HepG2 (cell line): ENCODE data around the gene C2CD3. TPM values are rescaled to one million over a fixed set of nuclear protein-coding genes. Genes with fewer than 3 reads are reported as not detected.

ENCODE experiments used
- ATAC-seq: fragments of 200-7000 bp; cut with Tn5 transposase; 3 replicates; pipeline ENCODE4 v1.9.1; 2020; ENCODE audit warnings: mild to moderate bottlenecking, moderate library complexity
- BruUV-seq: library from RNA; stranded (reverse); fragments of 400-500 nt; replicated peaks from 2 replicates; lab custom pipeline; 2021; lab: Mats Ljungman, UMichigan
- CTCF ChIA-PET: fragments of 300-600 bp; formaldehyde crosslinking; extraction: SDS; loops from one replicate; lab custom pipeline; 2021; ENCODE audit warnings: low total read pairs, inconsistent platforms, low intra/inter-chr PET ratio; lab: Yijun Ruan, JAX
- POLR2A ChIA-PET: fragments of 350-600 bp; sonication (Branson Sonifier 250); formaldehyde crosslinking; loops from one replicate; lab custom pipeline; 2020; ENCODE audit warnings: antibody characterized with exemption, inconsistent platforms; lab: Yijun Ruan, JAX
- DNase-seq: peaks from one replicate; pipeline ENCODE4 v3.0.0-alpha.2; 2015; ENCODE audit warnings: low spot score
- FAIRE-seq: peaks from 3 replicates; lab custom pipeline; 2011; peaks lifted over from hg19 to GRCh38; lab: Jason Lieb, UNC
- H2AFZ ChIP-seq: one replicate; pipeline ENCODE4 v1.6.1; 2011; ENCODE audit warnings: low read length, inconsistent platforms
- H3K27ac ChIP-seq: fragments of 300-600 bp; 3 replicates; pipeline ENCODE4 v1.8.0; 2011; ENCODE audit warnings: mixed run types, mild to moderate bottlenecking, mixed read lengths, low read length, inconsistent platforms; ENCODE audit not compliant: insufficient read depth; ENCODE audit errors: extremely low read length
- H3K27me3 ChIP-seq, 2 experiments: fragments of 200-600 bp in 1 of 2; 2 replicates in 1 of 2; 3 replicates in 1 of 2; pipeline versions ENCODE4 v1.6.0 to v1.8.0; 2011; ENCODE audit warnings: low read length in 2 of 2, mild to moderate bottlenecking in 2 of 2, moderate library complexity in 2 of 2, inconsistent platforms in 1 of 2; ENCODE audit not compliant: insufficient read depth in 2 of 2, control insufficient read depth in 1 of 2
- H3K36me3 ChIP-seq, 2 experiments: fragments of 200-600 bp in 1 of 2; replicated peaks in 1 of 2; 2 replicates in 1 of 2; 3 replicates in 1 of 2; pipeline versions ENCODE4 v1.5.1 to v1.8.0; 2011; ENCODE audit warnings: low read length in 2 of 2, inconsistent platforms in 1 of 2; ENCODE audit not compliant: insufficient read depth in 2 of 2, control insufficient read depth in 1 of 2
- H3K4me1 ChIP-seq: 2 replicates; pipeline ENCODE4 v1.5.1; 2012; ENCODE audit warnings: low read length, inconsistent platforms; ENCODE audit not compliant: insufficient read depth
- H3K4me2 ChIP-seq: 2 replicates; pipeline ENCODE4 v1.6.0; 2011; ENCODE audit warnings: low read depth, low read length, inconsistent platforms
- H3K4me3 ChIP-seq, 3 experiments: fragments of 200-600 bp in 1 of 3; sonication (generic), shearing (Covaris generic) in 1 of 3; replicated peaks in 1 of 3; 2 replicates each; pipeline ENCODE4 v1.5.1; 2011 to 2016; ENCODE audit warnings: low read length in 3 of 3, inconsistent platforms in 2 of 3, low read depth in 2 of 3, mild to moderate bottlenecking in 2 of 3, control low read depth in 1 of 3, mixed read lengths in 1 of 3; ENCODE audit not compliant: insufficient read depth in 1 of 3
- H3K79me2 ChIP-seq: one replicate; pipeline ENCODE4 v1.6.1; 2011; ENCODE audit warnings: low read length, inconsistent platforms; ENCODE audit not compliant: insufficient read depth
- H3K9ac ChIP-seq: 2 replicates; pipeline ENCODE4 v1.6.0; 2011; ENCODE audit warnings: mild to moderate bottlenecking, low read depth, low read length, inconsistent platforms; ENCODE audit not compliant: insufficient read depth
- H3K9me3 ChIP-seq: 2 replicates; pipeline ENCODE4 v1.5.1; 2012; ENCODE audit warnings: mild to moderate bottlenecking, low read length
- H4K20me1 ChIP-seq: 2 replicates; pipeline ENCODE4 v1.6.0; 2011; ENCODE audit warnings: inconsistent platforms, mild to moderate bottlenecking, low read length, moderate library complexity; ENCODE audit not compliant: insufficient read depth
- BATF2 ChIP-seq: sonication (generic); formaldehyde crosslinking; IDR thresholded peaks from 2 replicates; pipeline ENCODE4 v1.8.0; 2022; ENCODE audit warnings: mild to moderate bottlenecking, missing genetic modification reagents, moderate library complexity
- FLYWCH1 ChIP-seq: sonication (generic); formaldehyde crosslinking; IDR thresholded peaks from 2 replicates; pipeline ENCODE4 v1.8.1; 2023; ENCODE audit warnings: mild to moderate bottlenecking, missing genetic modification reagents
- GABPB1 ChIP-seq: IDR thresholded peaks from 2 replicates; pipeline ENCODE4 v1.6.1; 2016; ENCODE audit warnings: mild to moderate bottlenecking, missing genetic modification reagents, moderate library complexity, missing compliant biosample characterization
- THRA ChIP-seq: sonication (generic); formaldehyde crosslinking; IDR thresholded peaks from 2 replicates; pipeline ENCODE4 v1.4.0; 2020; ENCODE audit warnings: missing genetic modification reagents, borderline replicate concordance
- XBP1 ChIP-seq: sonication (generic); formaldehyde crosslinking; IDR thresholded peaks from 2 replicates; pipeline ENCODE4 v1.5.0; 2020; ENCODE audit warnings: missing genetic modification reagents
- ZMYM2 ChIP-seq: sonication (generic); formaldehyde crosslinking; IDR thresholded peaks from 2 replicates; pipeline ENCODE4 v1.8.0; 2022; ENCODE audit warnings: mild to moderate bottlenecking, missing genetic modification reagents
- ZNF280D ChIP-seq: sonication (generic); formaldehyde crosslinking; IDR thresholded peaks from 2 replicates; pipeline ENCODE4 v1.5.1; 2020; ENCODE audit warnings: mild to moderate bottlenecking, missing genetic modification reagents
- ZNF354B ChIP-seq: sonication (generic); formaldehyde crosslinking; IDR thresholded peaks from 2 replicates; pipeline ENCODE4 v1.8.0; 2022; ENCODE audit warnings: mild to moderate bottlenecking, missing genetic modification reagents
- ZNF407 ChIP-seq: sonication (generic); formaldehyde crosslinking; IDR thresholded peaks from one replicate; pipeline ENCODE4 v1.5.1; 2020; ENCODE audit warnings: mild to moderate bottlenecking, missing genetic modification reagents; ENCODE audit errors: not compliant biosample characterization
- WGBS: methylation state at CpG from one replicate; pipeline ENCODE4 v1.1.6; 2017; ENCODE audit warnings: low lambda C conversion rate; 5-methylcytosine and 5-hydroxymethylcytosine counted together
- in situ Hi-C: cut with HindIII; loops from 2 replicates; pipeline ENCODE4 v1.10.0; 2017; ENCODE audit warnings: low pct_unique_long_range_greater_than_20kb; ENCODE audit not compliant: extremely low pct_ligation_motif_present
- intact Hi-C: fragments of 100-400 bp; cut with micrococcal nuclease; formaldehyde crosslinking; loops from one replicate; pipeline ENCODE4 v1.10.0; 2022; ENCODE audit not compliant: unreplicated experiment
- polyA plus RNA-seq, 8 experiments: library from polyadenylated mRNA; depleted of rRNA in 3 of 8; stranded (reverse) in 7 of 8; unstranded in 1 of 8; fragments of >200 nt; fragmentation: Illumina TruSeq in 4 of 8; extraction: Trizol in 4 of 8; gene quantifications; 2 replicates each; pipeline versions ENCODE4 v1.2.1 to v1.2.3, GENCODE V29; 2011 to 2016; ENCODE audit warnings: low read depth in 4 of 8, missing spikeins in 1 of 8, mixed read lengths in 1 of 8; ENCODE audit not compliant: insufficient read depth in 1 of 8
- total RNA-seq, 5 experiments: library from RNA; depleted of rRNA; stranded (reverse); fragments of >200 nt; fragmentation: Illumina TruSeq; extraction: Trizol; gene quantifications; 2 replicates each; pipeline ENCODE4 v1.2.3, GENCODE V29; 2016; ENCODE audit warnings: low read depth in 1 of 5

Gene C2CD3
- total and polyA plus RNA-seq, 2 of the 13 experiments (the other 11 are each of a cell fraction or from before 2014, with no cell fraction given), result 5.5 to 6.4 TPM

GRCh38 chr11:74037309-74037708 is 133.5 kb downstream of the C2CD3 start:
- intact Hi-C loops, result no loop called here
- in situ Hi-C loops, result no loop called here
- WGBS, result 86% methylated on average over 4 of the region's 4 CpGs
- no peaks in the 10 kb centered on the region for H4K20me1 ChIP-seq
- no peak overlapping the region for H3K4me2 ChIP-seq
- H3K4me3 ChIP-seq, result no peak overlapping the region
- BruUV-seq, result no TSS peak
- no peak for ATAC-seq
- H3K9ac ChIP-seq, result no peak overlapping the region
- ChIA-PET CTCF (no interaction called here), POLR2A (no interaction called here)
- no peak overlapping the region for H3K27ac ChIP-seq
- no peaks in the 10 kb centered on the region for H3K79me2 ChIP-seq
- peaks cover 19% of the 10 kb centered on the region for H3K4me1 ChIP-seq
- no peak for FAIRE-seq
- no peak for DNase-seq
- no peak overlapping the region for H2AFZ ChIP-seq
- H3K36me3 ChIP-seq, result peaks cover 6 to 21% of the 10 kb centered on the region in 2 experiments; a peak in 4 of 5 replicates
- no peaks in the 10 kb centered on the region for H3K27me3 ChIP-seq
- TF ChIP-seq ZNF354B (no peak), ZMYM2 (CRISPR knock-in tag) (no peak), XBP1 (CRISPR knock-in tag) (no peak), BATF2 (CRISPR knock-in tag) (no peak), THRA (CRISPR knock-in tag) (no peak), FLYWCH1 (no peak), GABPB1 (CRISPR knock-in tag) (no peak), ZNF280D (CRISPR knock-in tag) (no peak), ZNF407 (no peak)
- H3K9me3 ChIP-seq, result no peaks in the 10 kb centered on the region
